Measurements from ENCODE around the gene EIF2D.

Gene EIF2D

GRCh38 chr1:206544562-206545257 is 67.6 kb downstream of the EIF2D start:
- no peak for DNase-seq

Data from NCI-H524 treated with DMSO at 0.1 percent for 48 hours (cell line).